COLO829 (cell line): ENCODE results near the gene GRK5.
A peak's percentile ranks its signal among the peaks of the same experiment; 100 is the strongest.

Experiments
- DNase-seq: peaks from one replicate; pipeline ENCODE4 v3.0.0; 2012; ENCODE audit warnings: low spot score

GRK5 gene

DNA sequence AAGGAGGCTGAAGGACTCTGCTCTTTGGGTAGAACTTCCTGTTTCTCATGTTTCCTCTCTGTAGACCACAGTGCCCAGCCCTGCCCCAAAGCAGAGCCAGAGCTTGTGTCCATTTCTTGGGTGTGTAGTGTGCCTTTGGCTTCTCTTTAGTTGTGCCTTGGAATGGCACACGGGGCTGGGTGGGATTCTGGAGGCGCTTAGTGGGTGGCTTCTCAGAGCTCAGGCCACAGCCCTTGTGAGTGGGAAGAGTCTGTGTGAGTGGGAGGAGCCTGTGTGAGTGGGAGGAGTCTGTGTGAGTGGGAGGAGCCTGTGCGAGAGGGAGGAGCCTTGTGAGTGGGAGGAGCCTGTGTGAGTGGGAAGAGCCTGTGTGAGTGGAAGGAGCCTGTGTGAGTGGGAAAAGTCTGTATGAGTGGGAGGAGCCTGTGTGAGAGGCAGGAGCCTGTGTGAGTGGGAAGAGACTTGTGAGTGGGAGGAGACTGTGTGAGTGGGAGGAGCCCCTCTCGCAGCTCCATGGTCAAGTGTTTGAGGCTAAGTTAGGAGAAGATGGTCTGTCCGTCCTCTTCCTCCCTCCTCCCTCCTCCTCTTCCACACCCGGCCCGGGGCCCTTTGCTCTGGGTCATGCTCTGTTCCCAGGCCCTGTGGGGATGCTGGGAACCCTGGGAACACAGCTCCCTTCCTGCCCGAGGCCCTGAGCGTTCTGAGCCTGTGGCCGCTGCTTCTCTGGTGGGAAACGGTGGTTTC lies 153.0 kb downstream of the GRK5 start:
- peak; percentile 9 for DNase-seq

DNA sequence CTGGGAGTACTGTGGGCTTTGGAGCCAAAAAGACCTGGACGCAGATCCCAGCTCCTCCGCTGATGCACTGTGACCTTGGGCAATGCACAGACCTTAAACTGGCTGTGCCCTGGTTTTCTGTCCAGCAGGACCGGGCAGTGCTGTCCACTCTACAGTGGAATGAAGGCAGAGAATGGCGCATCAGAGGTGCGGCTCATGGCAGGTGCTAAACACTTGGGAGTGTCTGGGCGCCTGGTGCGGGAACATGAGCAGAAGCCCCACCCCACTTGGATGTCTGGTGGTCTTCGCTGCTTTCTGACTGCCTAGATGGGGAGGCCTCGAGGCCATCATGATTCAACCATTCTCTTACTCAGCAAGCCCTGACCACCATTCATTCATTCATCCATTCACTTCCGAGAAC lies 153.7 kb downstream of the GRK5 start:
- no peak for DNase-seq

DNA sequence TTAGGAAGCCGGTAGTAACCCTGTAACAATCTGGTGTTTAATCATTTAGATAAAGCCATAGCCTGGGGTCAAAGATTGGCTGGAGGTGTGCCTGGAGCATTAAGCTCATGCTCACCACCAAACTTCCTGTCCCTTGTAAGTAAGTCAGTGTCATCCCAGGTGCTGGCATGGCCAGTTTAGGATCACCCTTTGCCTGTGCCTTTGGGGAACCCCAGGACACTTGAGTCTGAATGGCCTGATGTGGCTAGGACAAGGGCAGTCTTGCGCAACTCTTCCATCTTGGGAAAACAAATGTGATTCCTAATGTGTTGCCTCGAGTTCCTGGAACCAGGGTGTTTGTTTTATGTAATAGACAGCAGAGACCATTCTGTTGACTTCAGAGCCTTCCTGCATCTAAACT lies 154.8 kb downstream of the GRK5 start:
- DNase-seq: no peak

DNA sequence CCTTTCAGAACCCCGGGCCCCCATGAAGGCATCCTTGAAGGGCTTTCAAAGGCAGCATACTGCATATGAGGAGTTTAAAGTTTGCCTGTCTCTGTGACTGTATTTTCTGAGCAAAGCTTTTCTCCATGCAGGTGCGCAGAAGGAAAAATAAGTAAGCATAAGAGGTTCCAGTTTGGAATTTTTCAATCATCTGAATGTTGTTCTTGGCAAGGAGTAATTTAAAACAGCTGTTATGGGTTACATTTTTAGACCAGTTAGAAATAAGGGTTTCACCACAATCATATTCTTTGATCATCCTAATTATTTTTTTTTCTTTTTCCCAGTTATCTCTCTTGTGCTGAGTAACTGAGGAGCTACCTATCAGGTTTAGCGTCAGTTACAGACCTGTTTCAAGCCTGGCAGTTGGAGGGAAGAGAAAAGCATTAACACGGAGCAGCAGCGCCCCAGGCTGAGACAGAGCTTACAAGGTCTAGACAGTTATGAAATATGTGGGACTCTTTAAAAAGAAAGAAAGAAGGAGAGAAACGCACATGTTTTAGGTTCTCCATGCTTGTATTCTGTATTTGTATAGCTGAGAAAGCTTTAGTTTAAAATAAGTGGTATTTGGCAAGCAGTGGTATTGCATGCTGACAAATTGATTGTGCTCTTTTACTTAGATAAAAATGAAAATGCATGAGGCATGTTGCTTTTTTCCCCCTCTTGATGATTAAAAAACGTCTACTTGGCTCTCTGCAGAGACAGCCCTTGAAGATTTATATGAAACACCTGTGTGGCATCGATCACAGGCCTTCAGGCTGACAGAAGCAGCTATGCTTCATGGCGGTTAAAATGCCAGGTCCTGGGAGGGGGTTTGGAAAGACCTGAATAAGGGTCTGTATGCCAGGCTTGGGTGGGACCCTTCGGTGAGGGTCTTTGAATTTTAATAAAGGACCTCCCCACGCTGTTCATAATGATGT lies 157.6 kb downstream of the GRK5 start:
- no peak for DNase-seq

DNA sequence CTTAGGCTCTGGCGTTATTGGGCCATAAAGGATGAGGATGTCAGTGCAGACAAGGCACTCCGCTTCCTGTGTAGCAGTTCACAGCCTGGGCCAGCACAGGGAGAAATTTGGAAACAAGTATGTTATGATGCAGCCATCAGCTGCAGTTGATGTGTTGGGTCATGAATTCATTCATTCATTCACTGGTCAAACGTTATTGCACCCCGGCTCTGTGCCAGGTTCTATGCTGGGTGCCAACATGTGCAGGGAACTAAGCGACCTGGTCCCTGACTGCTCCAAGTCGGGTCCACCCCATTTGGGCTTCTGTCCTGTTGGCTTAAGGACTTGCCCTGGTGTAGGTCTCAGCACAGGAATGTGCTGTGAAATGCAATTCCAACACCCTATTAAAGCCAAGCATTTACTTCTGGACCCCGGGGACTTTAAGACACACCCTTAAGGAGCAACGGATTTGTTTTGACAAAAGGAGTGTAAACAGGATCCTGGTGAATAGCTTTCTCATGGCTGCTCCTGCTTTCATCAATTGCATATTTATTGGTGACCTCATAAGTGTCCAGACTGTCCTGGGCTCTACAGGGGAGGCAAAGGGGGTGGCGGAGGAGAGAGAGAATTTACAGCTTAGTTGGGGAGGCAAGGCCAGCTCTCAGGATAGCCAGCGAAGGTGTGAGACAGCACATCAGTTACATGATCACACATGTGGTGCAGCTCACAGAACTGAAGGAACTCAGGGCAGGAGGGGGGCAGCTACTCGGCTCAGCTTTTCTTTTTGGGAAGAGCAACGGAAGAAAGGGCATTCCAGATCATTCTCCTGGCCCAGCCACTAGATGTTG lies 158.6 kb downstream of the GRK5 start:
- DNase-seq: no peak

DNA sequence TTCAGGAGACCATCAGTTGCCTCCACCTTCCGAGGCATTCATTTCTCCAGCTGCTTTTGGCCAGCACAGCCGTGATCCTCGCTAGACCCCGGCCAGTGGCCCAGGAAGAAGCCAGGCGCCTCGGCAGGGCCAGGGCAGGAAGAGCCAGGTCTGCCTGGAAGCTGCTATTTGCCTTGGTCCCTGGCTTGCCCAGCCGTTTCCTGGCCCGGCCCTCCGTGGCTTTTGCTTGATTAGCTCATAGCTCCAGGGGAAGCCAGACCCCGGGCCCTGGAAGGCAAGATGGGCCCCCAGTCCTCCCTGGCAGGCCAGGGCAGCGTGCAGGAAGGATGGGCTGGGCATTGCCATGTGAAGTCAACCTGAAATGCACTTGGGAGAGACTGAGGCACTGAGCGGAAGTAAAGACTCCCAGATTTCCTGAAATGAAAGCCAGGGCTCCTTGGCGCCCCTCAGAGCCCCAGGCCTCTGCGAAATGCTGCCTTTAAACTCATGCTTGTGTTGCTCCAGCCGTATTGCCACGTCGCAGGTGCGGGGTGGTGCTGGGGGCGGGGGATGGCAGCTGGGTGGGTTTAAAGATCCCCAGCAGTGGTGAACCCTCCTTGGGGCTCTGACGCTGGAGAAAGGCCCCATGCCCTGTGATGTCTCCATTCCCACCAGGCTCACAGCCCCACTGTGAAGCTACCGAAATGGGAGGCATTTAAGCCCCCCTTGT lies 160.6 kb downstream of the GRK5 start:
- DNase-seq: no peak

DNA sequence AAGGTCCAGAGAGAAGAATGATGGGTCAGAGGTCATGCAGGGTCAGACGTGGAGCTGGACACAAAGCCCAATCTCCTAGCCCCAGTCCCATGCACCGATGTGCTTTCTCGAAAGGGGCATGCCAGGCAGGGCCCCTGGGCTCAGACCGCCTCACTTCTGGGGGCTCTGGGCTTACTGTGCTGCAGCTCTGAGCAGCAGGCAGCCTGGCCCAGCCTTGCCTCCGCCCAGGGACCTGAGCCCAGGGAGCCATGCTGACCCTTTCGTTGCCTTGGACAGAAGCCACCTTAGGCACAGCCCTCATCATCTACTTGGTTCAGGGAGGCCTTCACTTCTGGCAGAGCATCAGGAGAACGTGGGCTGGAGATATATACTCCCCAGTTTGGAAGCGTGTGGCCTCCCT lies 161.2 kb downstream of the GRK5 start:
- no peak for DNase-seq

DNA sequence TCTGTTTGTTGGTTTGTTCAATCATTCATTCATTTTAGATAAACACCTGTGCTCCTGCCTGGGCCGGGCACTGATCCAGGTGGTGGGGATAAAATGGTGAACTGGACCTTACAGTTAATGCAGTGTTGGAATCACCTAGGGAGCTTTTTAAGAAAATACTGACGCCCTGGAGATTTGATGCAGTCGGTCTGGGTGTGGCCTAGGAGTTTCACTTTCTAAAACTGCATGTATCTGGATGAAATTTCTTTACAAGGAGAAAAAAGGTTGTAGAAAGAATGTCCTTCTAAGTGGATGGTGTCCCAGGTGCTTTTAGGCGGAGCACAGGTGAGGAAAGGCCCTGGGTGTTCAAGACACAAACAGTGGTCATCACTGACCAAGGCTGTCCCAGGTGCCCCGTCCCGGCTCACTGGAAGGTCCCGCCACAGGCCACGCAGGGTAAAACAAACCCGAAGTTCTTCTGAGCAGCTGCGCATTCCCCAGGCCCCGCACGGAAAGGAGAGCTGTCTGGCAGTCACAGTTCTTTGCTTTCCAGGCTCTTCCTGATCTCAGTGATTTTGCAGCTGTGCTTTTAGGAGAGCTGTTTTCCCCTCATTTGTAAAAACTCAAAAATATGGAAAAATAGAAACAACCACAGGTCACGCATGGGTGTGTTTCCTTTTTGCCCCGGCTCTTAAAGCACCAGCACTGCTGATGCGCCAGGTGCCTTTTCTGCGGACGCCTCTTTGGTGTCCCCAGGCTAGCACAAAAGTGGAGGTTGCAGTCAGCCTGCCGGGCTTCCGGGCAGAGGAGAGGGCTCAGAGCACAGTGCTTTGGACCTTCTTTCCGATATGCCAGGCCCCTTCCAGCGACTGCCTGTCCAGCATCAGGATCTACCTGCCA lies 161.9 kb downstream of the GRK5 start:
- no peak for DNase-seq

DNA sequence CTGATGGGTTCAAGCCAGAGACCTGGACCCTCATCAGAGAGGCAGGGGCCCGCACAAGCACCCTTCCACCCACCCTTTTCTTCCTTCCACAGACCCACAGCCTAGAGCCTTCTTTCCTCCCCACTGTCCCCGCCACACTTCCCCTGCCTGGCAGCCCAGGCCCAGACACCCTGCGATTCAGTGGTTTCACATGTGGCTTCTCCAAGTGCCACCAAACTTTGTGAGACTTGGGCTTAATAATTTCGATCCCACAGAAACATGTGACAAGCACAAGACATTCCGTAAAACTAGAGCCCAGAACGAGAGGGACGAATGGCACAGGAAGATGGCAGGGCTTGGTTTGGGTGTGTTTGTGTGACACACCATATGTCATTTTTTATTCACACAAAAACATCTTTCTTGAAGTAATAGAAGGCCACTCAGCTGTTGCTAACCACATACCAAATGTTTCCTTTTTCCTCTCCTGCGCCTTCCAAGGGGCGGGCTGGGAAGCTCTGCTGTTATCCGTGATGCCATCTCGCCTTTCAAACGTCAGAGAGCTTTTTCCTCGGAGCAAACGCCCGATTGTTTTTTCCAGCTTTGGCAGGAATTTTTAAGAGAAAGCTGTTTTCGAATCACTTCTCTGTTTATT lies 162.9 kb downstream of the GRK5 start:
- DNase-seq: peak; percentile 42

DNA sequence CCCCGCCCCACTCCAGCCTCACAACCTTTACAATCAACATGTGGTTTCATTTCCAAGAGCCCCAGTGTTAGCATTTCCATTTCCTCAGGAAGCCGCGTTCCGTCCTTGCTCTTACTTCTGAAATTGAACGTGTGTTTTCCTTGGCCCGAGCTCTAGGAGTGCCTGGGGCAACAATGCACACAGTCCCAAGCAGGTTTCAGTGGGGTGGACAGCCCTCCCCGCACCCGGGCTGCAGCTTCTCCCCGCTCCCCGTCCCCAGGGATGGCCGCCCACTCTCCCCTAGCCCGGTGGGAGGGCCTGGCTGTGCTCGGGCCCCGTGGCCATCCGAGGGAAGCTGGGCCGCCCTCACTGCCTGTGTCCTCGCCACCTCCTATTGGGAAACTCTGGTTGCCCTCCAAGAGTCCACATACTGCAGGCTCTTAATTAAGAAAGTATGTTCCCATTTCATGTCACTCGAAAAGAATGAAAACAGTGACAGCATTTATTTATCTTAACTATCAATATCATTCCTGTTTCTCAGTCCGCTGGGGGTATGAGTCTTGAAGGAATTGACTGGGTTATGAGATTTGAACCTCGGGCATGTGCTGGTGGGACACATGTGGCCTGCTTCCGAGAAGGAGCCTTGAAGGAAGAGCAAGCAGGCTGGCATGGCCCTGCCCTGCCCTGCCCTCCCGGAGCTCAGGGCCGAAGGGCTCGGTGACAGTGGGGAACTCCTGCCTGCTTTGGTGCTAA lies 163.8 kb downstream of the GRK5 start:
- DNase-seq: peak; percentile 37

DNA sequence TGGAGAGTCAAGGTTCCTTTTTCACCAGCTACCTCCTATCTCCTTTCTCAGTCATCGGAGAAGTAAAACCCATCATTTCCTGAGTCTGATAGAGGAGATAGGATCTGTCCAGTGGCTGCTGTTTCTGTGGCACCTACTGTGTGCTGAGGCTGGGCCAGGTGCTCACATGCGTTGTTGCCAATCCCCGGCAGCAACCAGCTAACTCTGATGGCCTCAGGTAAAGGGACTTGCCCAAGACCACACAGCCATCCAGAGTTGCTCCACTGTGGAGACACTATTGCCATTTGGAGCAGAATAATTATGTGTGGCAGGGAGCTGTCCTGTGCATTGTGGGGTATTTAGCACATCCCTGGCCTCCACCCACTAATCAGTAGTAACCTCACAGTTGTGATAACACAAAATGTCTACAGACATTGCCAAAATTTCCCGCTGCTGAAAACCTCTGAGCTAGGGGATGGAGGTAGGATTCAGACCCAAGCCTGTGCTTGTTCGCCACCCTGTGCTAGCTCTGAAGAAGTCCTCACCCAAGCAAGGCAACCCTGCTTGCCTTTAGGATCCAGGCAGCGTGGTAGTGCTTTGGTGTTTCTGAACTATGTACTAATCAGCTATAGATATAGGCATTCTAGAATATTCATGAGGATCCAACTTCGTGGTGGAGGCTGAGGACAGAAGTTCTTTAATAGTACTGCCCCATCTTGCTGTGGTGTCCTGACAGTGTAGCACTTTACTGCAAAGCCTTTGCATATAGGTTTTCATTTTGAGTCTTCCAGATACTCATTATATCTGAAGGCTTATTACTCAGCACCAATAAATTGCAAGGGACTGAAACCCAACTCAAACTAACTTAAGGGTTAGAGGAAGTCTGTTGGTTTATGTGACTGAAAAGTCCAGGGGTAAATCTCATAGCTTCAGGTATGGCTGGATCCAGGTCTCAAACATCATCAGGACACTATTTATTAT lies 164.6 kb downstream of the GRK5 start:
- DNase-seq: no peak

DNA sequence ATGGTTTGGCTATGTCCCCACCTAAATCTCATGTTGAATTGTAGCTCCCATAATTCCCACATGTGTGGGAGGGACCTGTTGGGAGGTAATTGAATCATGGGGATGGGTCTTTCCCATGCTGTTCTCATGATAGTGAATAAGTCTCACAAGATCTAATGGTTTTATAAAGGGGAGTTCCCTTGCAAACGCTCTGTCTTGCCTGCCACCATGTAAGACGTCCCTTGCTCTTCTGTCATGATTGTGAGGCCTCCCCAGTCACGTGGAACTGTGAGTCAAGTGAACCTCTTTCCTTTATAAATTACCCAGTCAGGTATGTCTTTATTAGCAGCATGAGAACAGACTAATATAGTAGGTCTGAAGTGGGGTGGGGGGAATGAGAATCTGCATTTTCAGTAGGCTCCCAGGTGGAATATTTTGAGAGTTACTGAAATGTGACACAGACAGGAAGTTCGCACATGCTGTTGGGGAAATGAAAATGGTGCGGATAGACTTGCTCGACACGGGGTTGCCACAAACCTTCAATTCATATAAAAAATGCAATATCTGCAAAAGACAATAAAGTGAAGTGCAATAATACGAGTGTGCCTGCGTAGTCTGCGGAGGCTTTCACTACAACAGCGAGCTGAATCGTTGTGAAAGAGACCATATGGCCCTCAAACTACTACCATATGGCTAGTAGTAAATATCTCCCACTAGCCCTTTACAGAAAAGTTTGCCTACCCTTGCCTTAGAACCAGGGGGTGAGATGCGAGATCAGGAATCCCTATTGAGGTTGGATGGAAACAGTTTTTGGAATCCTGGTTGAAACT lies 166.1 kb downstream of the GRK5 start:
- DNase-seq: no peak

DNA sequence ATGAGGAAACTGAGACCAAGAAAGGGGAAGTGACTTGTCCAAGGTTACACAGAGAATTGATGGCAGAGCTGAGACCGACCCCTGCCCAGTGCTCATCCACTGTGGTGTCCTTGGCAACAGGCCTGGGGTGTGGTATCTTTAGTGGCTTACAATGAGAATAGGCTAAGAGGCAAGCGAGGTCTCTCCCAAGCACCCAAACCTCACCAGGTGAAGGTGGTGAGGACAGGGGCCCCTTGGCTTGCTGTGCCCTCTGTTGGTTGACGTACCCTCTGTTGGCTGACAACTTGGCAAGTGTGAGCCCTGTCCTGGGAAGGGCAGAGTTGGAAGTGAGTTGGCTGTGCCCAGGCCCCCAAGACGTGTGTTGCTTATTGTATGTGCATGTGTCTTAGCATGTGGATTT lies 166.9 kb downstream of the GRK5 start:
- no peak for DNase-seq

DNA sequence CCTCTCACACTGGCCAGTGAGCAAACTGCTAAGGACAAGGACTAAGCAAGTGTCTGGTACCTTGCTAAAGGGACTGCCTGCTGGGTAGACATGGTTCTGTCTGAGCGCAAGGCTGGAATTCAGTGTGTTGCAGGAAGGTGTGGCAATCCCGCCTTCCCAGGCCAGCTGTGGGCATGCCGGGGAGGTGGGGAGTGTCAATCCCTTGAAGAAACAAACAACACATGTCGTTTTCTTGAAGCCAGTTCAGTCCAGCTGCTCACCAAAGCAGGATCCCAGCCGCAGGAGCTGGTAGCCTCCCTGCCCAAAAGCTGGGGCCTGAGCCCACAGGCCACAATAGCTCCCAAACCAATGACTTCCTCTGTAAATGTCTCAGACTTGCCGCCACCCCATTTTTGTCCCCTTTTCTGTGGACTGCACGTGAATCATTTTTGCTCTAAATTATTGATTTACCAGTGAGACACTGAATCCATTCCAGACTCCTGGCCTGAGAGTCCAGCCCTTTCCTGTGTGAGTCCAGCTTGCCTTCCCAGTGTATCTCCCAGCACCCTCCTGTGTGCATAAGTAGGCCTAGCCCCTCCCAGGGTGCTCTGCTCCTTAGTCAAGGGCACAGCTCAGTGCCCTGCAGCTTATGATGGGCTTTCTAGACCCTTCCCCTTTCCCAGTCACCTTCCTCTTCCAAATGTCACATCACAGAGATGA lies 168.4 kb downstream of the GRK5 start:
- no peak for DNase-seq

DNA sequence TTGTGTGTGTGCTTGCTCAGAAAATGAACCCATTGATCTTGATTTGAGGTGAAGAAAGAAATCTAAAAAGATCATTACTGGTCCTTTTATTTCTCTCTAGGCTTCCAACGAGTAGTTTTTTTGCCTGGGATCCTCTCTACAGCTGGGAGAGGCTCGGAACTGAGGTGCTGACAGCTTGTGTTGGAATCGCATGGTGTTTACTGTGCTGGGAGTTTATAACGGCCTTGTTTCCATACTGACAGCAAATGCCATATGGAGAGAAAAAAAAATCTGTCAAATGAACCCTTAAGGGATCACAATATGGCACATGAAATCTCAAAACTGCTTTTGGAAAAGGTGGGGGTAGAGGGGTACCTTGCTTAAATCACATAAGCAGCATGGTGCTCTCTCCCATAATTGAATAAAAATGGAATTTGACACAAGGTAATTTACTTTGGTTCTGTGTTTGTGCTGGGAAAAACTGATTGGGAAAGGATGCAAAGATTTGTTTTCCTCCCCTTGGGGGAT lies 170.1 kb downstream of the GRK5 start:
- DNase-seq: no peak

DNA sequence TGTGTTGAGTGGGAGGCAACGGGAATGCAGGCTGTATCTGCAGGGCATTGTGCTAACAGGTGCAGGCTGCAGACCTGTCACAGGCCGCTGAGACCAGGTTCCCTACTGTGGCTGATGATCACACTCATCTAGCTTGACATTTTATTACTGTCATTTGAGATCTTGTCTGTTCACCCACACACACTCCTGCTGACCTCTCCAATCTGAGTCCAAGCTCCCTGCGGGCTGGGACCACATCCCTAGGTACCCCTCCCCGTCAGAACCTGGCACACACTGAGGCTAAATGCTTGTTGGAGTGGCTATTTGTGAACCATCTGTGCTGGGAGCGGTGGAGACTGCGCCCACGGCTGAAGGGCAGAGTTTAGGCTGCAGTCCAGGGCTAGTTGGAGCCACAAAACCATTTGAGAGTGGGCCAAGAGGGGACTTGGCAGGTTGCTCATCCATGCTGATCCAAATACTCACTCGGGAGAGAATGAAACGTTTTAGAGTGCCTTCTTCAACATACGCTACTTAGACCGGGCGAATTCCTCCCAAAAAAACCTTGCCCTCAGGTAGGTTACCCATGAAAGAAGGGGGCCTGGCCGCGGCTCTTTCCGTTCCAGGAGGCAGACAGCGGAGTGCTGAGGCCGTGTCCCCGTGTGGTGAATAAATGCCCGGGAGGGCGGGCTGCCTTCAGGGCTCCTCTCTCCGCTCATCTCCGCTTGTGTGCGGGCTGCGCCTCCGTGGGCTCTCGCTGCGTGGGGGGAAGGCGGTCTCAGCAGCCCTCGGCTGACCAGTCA lies 170.8 kb downstream of the GRK5 start:
- no peak for DNase-seq
